Transverse colon (tissue), 4 donors: Measurements from ENCODE around the gene RASGEF1C. TPM values are rescaled to one million over a fixed set of nuclear protein-coding genes. Genes with fewer than 3 reads are reported as not detected.

Experiments used
- DNase-seq: peaks from one replicate; pipeline ENCODE4 v3.0.0-alpha.2; 2019
- H3K27ac ChIP-seq, 4 donors: fragments of 200-600 bp; sonication (generic); 2 replicates each; pipeline ENCODE4 v1.5.1; 2016 to 2018; ENCODE audit warnings: inconsistent platforms in 4 of 4
- H3K27me3 ChIP-seq: fragments of 200-600 bp; sonication (generic); 2 replicates; pipeline ENCODE4 v1.5.1; 2017; ENCODE audit warnings: inconsistent platforms
- H3K36me3 ChIP-seq, 4 donors: fragments of 200-600 bp; sonication (generic); 2 replicates each; pipeline ENCODE4 v1.5.1; 2017 to 2019; ENCODE audit warnings: inconsistent platforms in 4 of 4
- H3K4me1 ChIP-seq, 4 donors: fragments of 200-600 bp; sonication (generic); 2 replicates each; pipeline ENCODE4 v1.5.1; 2017 to 2020; ENCODE audit warnings: inconsistent platforms in 4 of 4
- H3K4me3 ChIP-seq, 4 donors: fragments of 200-600 bp; sonication (generic); 1 replicate in 1 of 4; 2 replicates in 3 of 4; pipeline versions ENCODE4 v1.5.1 to v1.6.1; 2017 to 2019; ENCODE audit warnings: inconsistent platforms in 4 of 4
- H3K9me3 ChIP-seq, 2 donors: fragments of 200-600 bp; sonication (generic); 2 replicates each; pipeline ENCODE4 v1.5.1; 2017 to 2019; ENCODE audit warnings: inconsistent platforms in 2 of 2
- CTCF ChIP-seq, 5 experiments: fragments of 200-600 bp in 3 of 5; fragments of 450-650 bp in 2 of 5; sonication (generic) in 3 of 5; IDR thresholded peaks; 1 replicate in 2 of 5; 2 replicates in 3 of 5; pipeline ENCODE4 v1.5.1; 2016 to 2017; ENCODE audit warnings: antibody characterized with exemption in 5 of 5, inconsistent platforms in 3 of 5, mild to moderate bottlenecking in 2 of 5, moderate library complexity in 1 of 5
- EP300 ChIP-seq: sonication (generic); formaldehyde crosslinking; IDR thresholded peaks from one replicate; pipeline ENCODE4 v1.6.1; 2017; ENCODE audit warnings: antibody characterized with exemption, low read depth
- POLR2A ChIP-seq: fragments of 450-650 bp; IDR thresholded peaks from one replicate; pipeline ENCODE4 v1.6.1; 2016; ENCODE audit warnings: antibody characterized with exemption, mild to moderate bottlenecking, moderate library complexity
- POLR2AphosphoS5 ChIP-seq, 3 donors: sonication (generic); formaldehyde crosslinking; IDR thresholded peaks; one replicate each; pipeline ENCODE4 v1.6.1; 2016; ENCODE audit warnings: antibody characterized with exemption in 3 of 3
- WGBS, 2 donors: methylation state at CpG; one replicate each; pipeline ENCODE4 v1.1.5; 2018; ENCODE audit warnings: low coverage in 1 of 2; 5-methylcytosine and 5-hydroxymethylcytosine counted together
- in situ Hi-C, 4 donors: fragments of 200-750 bp; cut with MboI; loops; one replicate each; pipeline versions ENCODE4 v1.15.0 to v1.15.1; 2017; ENCODE audit warnings: low sequenced_read_pairs in 3 of 4, low pct_ligation_motif_present in 1 of 4, low pct_unique_long_range_greater_than_20kb in 1 of 4
- intact Hi-C: fragments of 100-400 bp; cut with DNase I; formaldehyde crosslinking; loops from one replicate; pipeline ENCODE4 v1.15.1; 2023; ENCODE audit warnings: low total_unique reads
- total RNA-seq, 4 donors: library from RNA; depleted of rRNA; stranded (reverse); fragments of >200 nt; gene quantifications; one replicate each; pipeline ENCODE4 v1.1.0, GENCODE V29; 2016

RASGEF1C gene
- total RNA-seq, 4 donors from 2014 or later = 0.14 to 3.0 TPM; not detected in 2

GRCh38 chr5:180202939-180203573 lies 6.0 kb downstream of the RASGEF1C start:
- WGBS, 2 donors = 78 to 83% methylated on average over 5 to 8 of the region's 8 CpGs
- no peaks in the 10 kb centered on the region for H3K9me3 ChIP-seq
- no peak overlapping the region for H3K4me3 ChIP-seq
- DNase-seq = no peak
- TF ChIP-seq POLR2AphosphoS5 (IDR thresholded peaks at IDR 0.05) (no peak), CTCF (IDR thresholded peaks at IDR 0.05) (no peak), POLR2A (no peak), EP300 (no peak)
- peaks cover 24% of the 10 kb centered on the region for H3K27me3 ChIP-seq
- intact Hi-C loops (no loop called here), in situ Hi-C loops (no loop called here)
- peaks cover 0 to 2% (median under 1%) of the 10 kb centered on the region in 4 donors for H3K4me1 ChIP-seq
- H3K27ac ChIP-seq = no peak overlapping the region
- no peaks in the 10 kb centered on the region for H3K36me3 ChIP-seq

- peak in 3 of 5 experiments; percentile 11 to 37 (median 19) for TF ChIP-seq CTCF (IDR thresholded peaks at IDR 0.05)
- no peak for TF ChIP-seq POLR2AphosphoS5 (IDR thresholded peaks at IDR 0.05)
- Histone ChIP-seq H3K27me3 (peaks cover 7% of the 10 kb centered on the region), H3K4me1 (no peaks in the 10 kb centered on the region), H3K27ac (no peak overlapping the region), H3K4me3 (no peak overlapping the region), H3K36me3 (no peaks in the 10 kb centered on the region), H3K9me3 (no peaks in the 10 kb centered on the region)
- in situ Hi-C loops (no loop called here), intact Hi-C loops (no loop called here)
- 70 to 73% methylated on average over 7 to 23 of the region's 23 CpGs for WGBS, 2 donors
- no peak for DNase-seq
Measured at GRCh38 chr5:180201051-180201987, 7.7 kb downstream of the RASGEF1C start.

GRCh38 chr5:180199390-180199789 lies 9.6 kb downstream of the RASGEF1C start:
- in situ Hi-C loops = no loop called here
- TF ChIP-seq POLR2AphosphoS5 (IDR thresholded peaks at IDR 0.05) (no peak), POLR2A (no peak), CTCF (IDR thresholded peaks at IDR 0.05) (no peak), EP300 (no peak)

GRCh38 chr5:180198208-180198607 lies 10.8 kb downstream of the RASGEF1C start:
- WGBS, 2 donors = 97 to 100% methylated on average over 1 to 4 of the region's 4 CpGs
- Histone ChIP-seq H3K4me1 (no peaks in the 10 kb centered on the region), H3K4me3 (no peak overlapping the region), H3K9me3 (no peaks in the 10 kb centered on the region), H3K27me3 (no peaks in the 10 kb centered on the region), H3K27ac (no peak overlapping the region), H3K36me3 (no peaks in the 10 kb centered on the region)
- TF ChIP-seq POLR2A = no peak
- TF ChIP-seq EP300 = no peak
- no peak for TF ChIP-seq POLR2AphosphoS5 (IDR thresholded peaks at IDR 0.05)
- TF ChIP-seq CTCF (IDR thresholded peaks at IDR 0.05) = no peak
- in situ Hi-C loops (no loop called here), intact Hi-C loops (no loop called here)
- no peak for DNase-seq

More at GRCh38 chr5:180199390-180199789, 9.6 kb downstream of the RASGEF1C start:
- Histone ChIP-seq H3K36me3 (no peaks in the 10 kb centered on the region), H3K4me1 (no peaks in the 10 kb centered on the region), H3K4me3 (no peak overlapping the region), H3K27me3 (no peaks in the 10 kb centered on the region), H3K27ac (no peak overlapping the region), H3K9me3 (no peaks in the 10 kb centered on the region)
- DNase-seq = no peak
- intact Hi-C loops = no loop called here
- WGBS, 2 donors = 77 to 92% methylated on average over 2 to 8 of the region's 8 CpGs
